SK-N-SH (cell line): ENCODE measurements around the gene PTGDS. TPM values are rescaled to one million over a fixed set of nuclear protein-coding genes. Genes with fewer than 3 reads are reported as not detected.

Source experiments
- CTCF ChIA-PET: fragments of 300-600, 350-600 bp; formaldehyde crosslinking; extraction: SDS; loops from one replicate; lab custom pipeline; 2021; lab: Yijun Ruan, JAX
- POLR2A ChIA-PET: fragments of 350-600 bp; sonication (Branson Sonifier 250); formaldehyde crosslinking; extraction: SDS; loops from one replicate; lab custom pipeline; 2020; ENCODE audit warnings: antibody characterized with exemption, inconsistent platforms; lab: Yijun Ruan, JAX
- DNase-seq: peaks from one replicate; pipeline ENCODE4 v3.0.0; 2012
- H2AFZ ChIP-seq: fragments of 200-600 bp; sonication (generic); 2 replicates; pipeline ENCODE4 v1.8.1; 2016; ENCODE audit warnings: antibody characterized with exemption, mild to moderate bottlenecking, low read depth
- H3F3A ChIP-seq: fragments of 200-600 bp; sonication (generic); replicated peaks from 2 replicates; pipeline ENCODE3; 2016; ENCODE audit warnings: antibody characterized with exemption, mild to moderate bottlenecking; ENCODE audit not compliant: insufficient read depth
- H3K27ac ChIP-seq, 2 experiments: fragments of 200-500 bp in 1 of 2; fragments of 200-600 bp in 1 of 2; sonication (Bioruptor generic) in 1 of 2; sonication (generic), shearing (Covaris generic) in 1 of 2; 2 replicates each; pipeline versions ENCODE4 v1.5.1 to v1.6.1; 2014 to 2016; ENCODE audit warnings: low read depth in 2 of 2, inconsistent platforms in 1 of 2, low read length in 1 of 2, mild to moderate bottlenecking in 1 of 2, mixed read lengths in 1 of 2
- H3K27me3 ChIP-seq: fragments of 200-600 bp; sonication (generic), shearing (Covaris generic); 2 replicates; pipeline ENCODE4 v1.6.1; 2016; ENCODE audit warnings: mixed run types; ENCODE audit not compliant: insufficient read depth
- H3K36me3 ChIP-seq, 2 experiments: fragments of 200-500 bp in 1 of 2; fragments of 200-600 bp in 1 of 2; sonication (Bioruptor generic) in 1 of 2; sonication (generic) in 1 of 2; replicated peaks in 1 of 2; 2 replicates each; pipeline versions ENCODE3 to v1.5.1; 2014 to 2016; ENCODE audit warnings: low read length in 1 of 2, mild to moderate bottlenecking in 1 of 2; ENCODE audit not compliant: insufficient read depth in 2 of 2, control insufficient read depth in 1 of 2
- H3K4me1 ChIP-seq, 2 experiments: fragments of 200-500 bp in 1 of 2; fragments of 200-600 bp in 1 of 2; sonication (Bioruptor generic) in 1 of 2; sonication (generic), shearing (Covaris generic) in 1 of 2; 2 replicates each; pipeline versions ENCODE4 v1.5.1 to v1.6.1; 2014 to 2016; ENCODE audit warnings: low read depth in 1 of 2, low read length in 1 of 2, mixed run types in 1 of 2; ENCODE audit not compliant: insufficient read depth in 2 of 2, control insufficient read depth in 1 of 2
- H3K4me2 ChIP-seq: fragments of 200-600 bp; sonication (generic), shearing (Covaris generic); 2 replicates; pipeline ENCODE4 v1.6.1; 2017; ENCODE audit warnings: mixed run types
- H3K4me3 ChIP-seq, 2 experiments: fragments of 200-500 bp in 1 of 2; fragments of 200-600 bp in 1 of 2; sonication (Bioruptor generic) in 1 of 2; sonication (generic), shearing (Covaris generic) in 1 of 2; 2 replicates each; pipeline versions ENCODE4 v1.5.1 to v1.8.1; 2014 to 2016; ENCODE audit warnings: low read depth in 2 of 2, inconsistent platforms in 1 of 2, low read length in 1 of 2, mild to moderate bottlenecking in 1 of 2, mixed read lengths in 1 of 2, moderate library complexity in 1 of 2
- H3K79me2 ChIP-seq: fragments of 200-600 bp; sonication (generic); 2 replicates; pipeline ENCODE4 v1.8.1; 2017; ENCODE audit warnings: mild to moderate bottlenecking; ENCODE audit not compliant: insufficient read depth
- H3K9ac ChIP-seq: fragments of 200-600 bp; sonication (generic); 2 replicates; pipeline ENCODE4 v1.6.1; 2017; ENCODE audit warnings: mixed run types
- H3K9me2 ChIP-seq: fragments of 200-600 bp; sonication (generic); 2 replicates; pipeline ENCODE4 v1.6.1; 2017; ENCODE audit warnings: mixed run types
- H3K9me3 ChIP-seq: fragments of 200-600 bp; sonication (generic); 2 replicates; pipeline ENCODE4 v1.6.1; 2017; ENCODE audit warnings: mixed run types, mild to moderate bottlenecking, moderate library complexity
- H4K20me1 ChIP-seq: fragments of 200-600 bp; sonication (generic); 2 replicates; pipeline ENCODE4 v1.6.1; 2017; ENCODE audit warnings: mild to moderate bottlenecking, mixed run types; ENCODE audit not compliant: insufficient read depth
- CHD2 ChIP-seq: fragments of 150-350 bp; IDR thresholded peaks from 2 replicates; pipeline ENCODE4 v1.6.1; 2018; ENCODE audit warnings: low read length; ENCODE audit not compliant: partially characterized antibody
- ELF1 ChIP-seq: IDR thresholded peaks from 2 replicates; pipeline ENCODE4 v1.4.0; 2012
- EP300 ChIP-seq, 2 experiments: IDR thresholded peaks; 2 replicates each; pipeline versions ENCODE4 v1.4.0 to v1.6.1; 2012; ENCODE audit warnings: borderline replicate concordance in 1 of 2, low read depth in 1 of 2, low read length in 1 of 2
- FOSL2 ChIP-seq: IDR thresholded peaks from 2 replicates; pipeline ENCODE4 v1.4.0; 2012; ENCODE audit warnings: low read depth, mild to moderate bottlenecking, moderate library complexity, borderline replicate concordance
- GATA2 ChIP-seq: sonication (generic); formaldehyde crosslinking; IDR thresholded peaks from 2 replicates; pipeline ENCODE4 v1.5.0; 2020; ENCODE audit warnings: mild to moderate bottlenecking, missing genetic modification reagents
- JUND ChIP-seq: IDR thresholded peaks from 2 replicates; pipeline ENCODE4 v1.4.0; 2012
- MAX ChIP-seq: IDR thresholded peaks from 2 replicates; pipeline ENCODE4 v1.4.0; 2012; ENCODE audit warnings: low read depth
- MEF2A ChIP-seq: IDR thresholded peaks from 2 replicates; pipeline ENCODE4 v1.4.0; 2012; ENCODE audit warnings: low read depth, borderline replicate concordance
- MXI1 ChIP-seq: IDR thresholded peaks from 2 replicates; pipeline ENCODE4 v1.6.1; 2012; ENCODE audit warnings: mild to moderate bottlenecking, low read depth, low read length, improper control_type of control experiment
- PBX3 ChIP-seq: IDR thresholded peaks from 2 replicates; pipeline ENCODE4; 2012
- RAD21 ChIP-seq: IDR thresholded peaks from 2 replicates; pipeline ENCODE4 v1.6.1; 2012; ENCODE audit warnings: mild to moderate bottlenecking, low read length
- RFX5 ChIP-seq: IDR thresholded peaks from 2 replicates; pipeline ENCODE4 v1.6.1; 2012; ENCODE audit warnings: mild to moderate bottlenecking, improper control_type of control experiment, low read length
- RXRA ChIP-seq: IDR thresholded peaks from 2 replicates; pipeline ENCODE4 v1.4.0; 2012; ENCODE audit warnings: low read depth, mild to moderate bottlenecking, borderline replicate concordance
- SIN3A ChIP-seq: IDR thresholded peaks from 2 replicates; pipeline ENCODE4 v1.6.1; 2012; ENCODE audit warnings: low read depth, mild to moderate bottlenecking, low read length, moderate library complexity, borderline replicate concordance
- SMC3 ChIP-seq: IDR thresholded peaks from 2 replicates; pipeline ENCODE4 v1.6.1; 2012; ENCODE audit warnings: low read depth, low read length, improper control_type of control experiment
- TCF12 ChIP-seq: IDR thresholded peaks from 2 replicates; pipeline ENCODE4 v1.4.0; 2012
- WGBS: methylation state at CpG from one replicate; pipeline ENCODE4 v1.1.6; 2017; ENCODE audit warnings: low lambda C conversion rate; 5-methylcytosine and 5-hydroxymethylcytosine counted together
- polyA plus RNA-seq, 3 experiments: library from polyadenylated mRNA; depleted of rRNA; stranded (reverse); fragments of >200 nt; gene quantifications; 2 replicates each; pipeline ENCODE4 v1.2.3, GENCODE V29; 2012
- TF ChIP-seq, protein P1 (sequence below): IDR thresholded peaks from 2 replicates; pipeline ENCODE4 v1.4.0; 2012; ENCODE audit warnings: low read depth, borderline replicate concordance
- TF ChIP-seq, protein P2 (sequence below): fragments of 150-350 bp; IDR thresholded peaks from 2 replicates; pipeline ENCODE4 v1.6.1; 2016; ENCODE audit warnings: mild to moderate bottlenecking, low read depth, low read length
- TF ChIP-seq, protein P3 (sequence below): IDR thresholded peaks from 2 replicates; pipeline ENCODE4 v1.4.0; 2012; ENCODE audit warnings: low read depth, borderline replicate concordance

PTGDS gene
- polyA plus RNA-seq, 1 of the 3 experiments (the other 2 are of a cell fraction): not detected

DNA sequence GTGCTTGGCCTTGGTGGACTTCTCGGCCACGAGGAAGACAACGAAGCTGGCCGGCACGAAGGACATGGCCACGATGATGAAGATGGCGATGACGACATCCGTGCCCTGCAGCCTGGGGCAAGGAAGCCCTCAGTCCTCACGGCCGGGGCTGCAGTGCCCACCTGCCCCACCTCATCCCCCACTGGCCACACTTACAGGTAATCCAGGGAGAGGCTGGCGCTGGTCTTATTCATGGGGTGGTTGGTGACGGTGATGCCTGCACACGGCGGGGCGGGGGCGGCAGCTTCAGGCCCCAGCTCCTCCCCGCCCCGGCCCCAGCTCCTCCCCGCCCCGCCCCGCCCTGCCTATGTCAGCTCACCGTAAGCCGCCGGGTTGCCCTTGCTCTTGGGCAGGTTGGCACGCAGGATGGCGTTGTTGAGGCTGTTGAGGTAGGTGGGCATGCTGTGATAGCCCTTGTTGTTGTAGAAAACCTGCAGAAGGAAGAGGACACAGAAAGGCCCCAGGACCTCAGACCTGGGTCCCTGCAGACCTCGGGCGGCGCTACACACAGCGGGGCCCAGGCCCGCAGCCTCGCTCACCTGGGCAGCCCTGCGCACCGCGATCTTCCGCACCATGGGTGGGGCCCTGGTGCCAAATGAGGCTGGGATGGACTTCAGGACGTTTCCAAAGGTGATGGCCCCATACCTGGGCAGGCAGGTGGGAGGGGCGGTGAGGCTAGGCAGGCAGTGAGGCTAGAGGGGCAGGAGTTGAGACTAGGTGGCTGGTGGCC, 34.8 kb downstream of the PTGDS start (continued):
- TF ChIP-seq, protein P1, sequence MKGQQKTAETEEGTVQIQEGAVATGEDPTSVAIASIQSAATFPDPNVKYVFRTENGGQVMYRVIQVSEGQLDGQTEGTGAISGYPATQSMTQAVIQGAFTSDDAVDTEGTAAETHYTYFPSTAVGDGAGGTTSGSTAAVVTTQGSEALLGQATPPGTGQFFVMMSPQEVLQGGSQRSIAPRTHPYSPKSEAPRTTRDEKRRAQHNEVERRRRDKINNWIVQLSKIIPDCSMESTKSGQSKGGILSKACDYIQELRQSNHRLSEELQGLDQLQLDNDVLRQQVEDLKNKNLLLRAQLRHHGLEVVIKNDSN: no peak
- TF ChIP-seq, all 33 proteins: peak for 0

DNA sequence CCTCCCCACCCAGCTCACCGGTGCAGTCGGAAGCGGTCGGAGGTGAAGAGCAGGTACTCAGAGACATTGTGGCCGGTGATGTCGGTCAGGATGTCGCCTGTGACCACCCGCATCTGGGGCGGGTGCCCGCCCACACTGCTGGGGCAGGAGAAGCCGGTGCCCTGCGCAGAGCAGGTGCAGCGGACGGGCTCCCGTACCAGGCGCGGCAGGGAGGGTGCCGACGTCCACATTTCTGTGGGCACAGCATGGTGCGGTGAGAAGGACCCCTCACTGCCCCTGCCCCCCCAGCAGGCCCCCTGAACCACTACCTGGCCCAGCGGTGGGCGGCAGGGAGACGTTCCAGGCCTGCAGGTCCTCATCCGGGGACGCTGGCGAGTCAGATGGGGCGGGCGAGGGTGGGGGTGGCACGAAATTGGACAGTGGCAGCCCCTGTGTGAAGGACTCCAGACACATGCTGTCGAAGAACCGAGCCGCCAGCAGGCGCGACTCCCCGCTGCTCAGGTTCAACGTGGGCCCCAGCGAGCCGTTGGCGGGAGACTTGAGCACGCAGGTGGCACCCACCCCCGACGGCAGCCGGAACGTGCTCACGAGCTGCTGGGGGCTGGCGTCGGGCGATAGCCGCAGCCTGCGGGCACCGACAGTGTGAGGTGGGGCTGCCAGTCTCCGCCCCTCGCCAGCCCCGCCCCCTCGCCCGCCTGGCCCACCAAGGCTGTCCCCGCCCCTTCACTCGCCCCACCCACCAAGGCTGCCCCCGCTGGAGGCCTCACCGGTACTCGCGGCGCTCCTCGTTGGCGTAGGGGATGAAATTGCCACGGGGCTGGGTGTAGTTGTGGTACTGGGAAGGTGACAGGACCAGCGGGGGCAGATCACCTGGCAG, 35.6 kb downstream of the PTGDS start:
- Histone ChIP-seq H3K9me3 (no peaks in the 10 kb centered on the region), H3K4me3 (no peak overlapping the region), H3K9ac (no peak overlapping the region), H3K36me3 (peaks cover 0 to 23% of the 10 kb centered on the region in 2 experiments), H2AFZ (no peak overlapping the region), H3K27ac (no peak overlapping the region), H3K4me2 (no peak overlapping the region), H3K79me2 (no peaks in the 10 kb centered on the region), H3F3A (no peaks in the 10 kb centered on the region), H3K9me2 (no peaks in the 10 kb centered on the region), H3K4me1 (no peaks in the 10 kb centered on the region), H3K27me3 (no peaks in the 10 kb centered on the region), H4K20me1 (no peaks in the 10 kb centered on the region)
- TF ChIP-seq MXI1 (no peak), GATA2 (CRISPR knock-in tag) (no peak), RAD21 (no peak), MEF2A (no peak), SIN3A (no peak), RFX5 (no peak), TCF12 (no peak), FOSL2 (no peak), RXRA (no peak), EP300 (IDR thresholded peaks at IDR 0.05; ENCODE audit: borderline replicate concordance in 1 of 2, low read depth in 1 of 2, low read length in 1 of 2) (no peak), CHD2 (no peak), ELF1 (no peak), PBX3 (no peak), SMC3 (no peak), JUND (no peak), MAX (no peak)
- TF ChIP-seq, protein P2, sequence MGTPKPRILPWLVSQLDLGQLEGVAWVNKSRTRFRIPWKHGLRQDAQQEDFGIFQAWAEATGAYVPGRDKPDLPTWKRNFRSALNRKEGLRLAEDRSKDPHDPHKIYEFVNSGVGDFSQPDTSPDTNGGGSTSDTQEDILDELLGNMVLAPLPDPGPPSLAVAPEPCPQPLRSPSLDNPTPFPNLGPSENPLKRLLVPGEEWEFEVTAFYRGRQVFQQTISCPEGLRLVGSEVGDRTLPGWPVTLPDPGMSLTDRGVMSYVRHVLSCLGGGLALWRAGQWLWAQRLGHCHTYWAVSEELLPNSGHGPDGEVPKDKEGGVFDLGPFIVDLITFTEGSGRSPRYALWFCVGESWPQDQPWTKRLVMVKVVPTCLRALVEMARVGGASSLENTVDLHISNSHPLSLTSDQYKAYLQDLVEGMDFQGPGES: no peak
- TF ChIP-seq, protein P3, sequence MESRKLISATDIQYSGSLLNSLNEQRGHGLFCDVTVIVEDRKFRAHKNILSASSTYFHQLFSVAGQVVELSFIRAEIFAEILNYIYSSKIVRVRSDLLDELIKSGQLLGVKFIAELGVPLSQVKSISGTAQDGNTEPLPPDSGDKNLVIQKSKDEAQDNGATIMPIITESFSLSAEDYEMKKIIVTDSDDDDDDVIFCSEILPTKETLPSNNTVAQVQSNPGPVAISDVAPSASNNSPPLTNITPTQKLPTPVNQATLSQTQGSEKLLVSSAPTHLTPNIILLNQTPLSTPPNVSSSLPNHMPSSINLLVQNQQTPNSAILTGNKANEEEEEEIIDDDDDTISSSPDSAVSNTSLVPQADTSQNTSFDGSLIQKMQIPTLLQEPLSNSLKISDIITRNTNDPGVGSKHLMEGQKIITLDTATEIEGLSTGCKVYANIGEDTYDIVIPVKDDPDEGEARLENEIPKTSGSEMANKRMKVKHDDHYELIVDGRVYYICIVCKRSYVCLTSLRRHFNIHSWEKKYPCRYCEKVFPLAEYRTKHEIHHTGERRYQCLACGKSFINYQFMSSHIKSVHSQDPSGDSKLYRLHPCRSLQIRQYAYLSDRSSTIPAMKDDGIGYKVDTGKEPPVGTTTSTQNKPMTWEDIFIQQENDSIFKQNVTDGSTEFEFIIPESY: no peak
- TF ChIP-seq, protein P1: no peak
- ChIA-PET CTCF (interaction anchor here (0.9 to 2.2 kb wide), 5 partner anchors 16 to 36 kb away, joined by 3 to 10 read pairs (median 3); partner anchors contain the start of gene PTGDS), POLR2A (no interaction called here)
- DNase-seq: peak; percentile 63
- WGBS: 95% methylated on average over 41 of the region's 67 CpGs
